Endothelial cell of umbilical vein (primary cell): Measurements from ENCODE around the gene NDC80. TPM values are rescaled to one million over a fixed set of nuclear protein-coding genes. Genes with fewer than 3 reads are reported as not detected.

Experiments used
- BruUV-seq: library from RNA; stranded (reverse); fragments of 400-500 nt; replicated peaks from 2 replicates; lab custom pipeline; 2021; lab: Mats Ljungman, UMichigan
- CTCF ChIA-PET: fragments of 300-600, 350-600 bp; sonication (Branson Sonifier 250); formaldehyde crosslinking; loops from one replicate; lab custom pipeline; 2021; ENCODE audit warnings: antibody characterized with exemption, inconsistent platforms; lab: Charles Lee
- POLR2A ChIA-PET: fragments of 300-600, 350-600 bp; sonication (Branson Sonifier 250); formaldehyde crosslinking; loops from one replicate; lab custom pipeline; 2021; ENCODE audit warnings: antibody characterized with exemption, inconsistent platforms; lab: Charles Lee
- DNase-seq: peaks from one replicate; pipeline ENCODE4 v3.0.0-alpha.2; 2011; ENCODE audit warnings: low read depth, low spot score
- FAIRE-seq: peaks from 2 replicates; lab custom pipeline; 2011; peaks lifted over from hg19 to GRCh38; lab: Jason Lieb, UNC
- H2AFZ ChIP-seq: 2 replicates; pipeline ENCODE4 v1.6.0; 2012; ENCODE audit warnings: low read depth, low read length, control low read depth, inconsistent platforms
- H3K27ac ChIP-seq: 2 replicates; pipeline ENCODE4 v1.5.1; 2011; ENCODE audit warnings: low read depth, mild to moderate bottlenecking, control low read depth, low read length, moderate library complexity; ENCODE audit not compliant: insufficient read depth
- H3K27me3 ChIP-seq, 2 experiments: 2 replicates each; pipeline versions ENCODE4 v1.6.0 to v1.6.1; 2011; ENCODE audit warnings: low read length in 2 of 2, mixed read lengths in 1 of 2; ENCODE audit not compliant: control insufficient read depth in 2 of 2, insufficient read depth in 2 of 2
- H3K36me3 ChIP-seq, 2 experiments: 2 replicates in 1 of 2; 3 replicates in 1 of 2; pipeline ENCODE4 v1.5.1; 2011; ENCODE audit warnings: low read length in 2 of 2, mild to moderate bottlenecking in 1 of 2, moderate library complexity in 1 of 2; ENCODE audit not compliant: control insufficient read depth in 2 of 2, insufficient read depth in 2 of 2; ENCODE audit errors: extremely low read depth in 1 of 2
- H3K4me1 ChIP-seq: 3 replicates; pipeline ENCODE4 v1.5.1; 2011; ENCODE audit warnings: mild to moderate bottlenecking, low read length; ENCODE audit not compliant: control insufficient read depth, insufficient read depth; ENCODE audit errors: extremely low read depth
- H3K4me2 ChIP-seq: 2 replicates; pipeline ENCODE4 v1.6.1; 2011; ENCODE audit warnings: low read length, control low read depth, mixed read lengths; ENCODE audit not compliant: insufficient read depth
- H3K4me3 ChIP-seq, 3 experiments: fragments of 200-600 bp in 1 of 3; sonication (generic), shearing (Covaris generic) in 1 of 3; replicated peaks in 1 of 3; 2 replicates each; pipeline ENCODE4 v1.5.1; 2011 to 2016; ENCODE audit warnings: control low read depth in 3 of 3, low read length in 3 of 3, mild to moderate bottlenecking in 2 of 3, inconsistent platforms in 1 of 3, low read depth in 1 of 3, moderate library complexity in 1 of 3; ENCODE audit not compliant: insufficient read depth in 1 of 3
- H3K79me2 ChIP-seq: 2 replicates; pipeline ENCODE4 v1.6.0; 2012; ENCODE audit warnings: low read length, inconsistent platforms; ENCODE audit not compliant: control insufficient read depth, insufficient read depth
- H3K9ac ChIP-seq: replicated peaks from 2 replicates; pipeline ENCODE3; 2011; ENCODE audit warnings: low read length, control low read depth; ENCODE audit not compliant: insufficient read depth; ENCODE audit errors: extremely low read depth
- H3K9me1 ChIP-seq: replicated peaks from 3 replicates; pipeline ENCODE4 v1.6.0; 2011; ENCODE audit warnings: mild to moderate bottlenecking, low read length; ENCODE audit not compliant: control insufficient read depth, insufficient read depth; ENCODE audit errors: extremely low read depth
- H3K9me3 ChIP-seq: replicated peaks from 2 replicates; pipeline ENCODE4 v1.5.1; 2012; ENCODE audit warnings: low read length, inconsistent platforms; ENCODE audit not compliant: control insufficient read depth, insufficient read depth
- H4K20me1 ChIP-seq: replicated peaks from 2 replicates; pipeline ENCODE3; 2011; ENCODE audit warnings: mild to moderate bottlenecking, low read length; ENCODE audit not compliant: control insufficient read depth, insufficient read depth; ENCODE audit errors: extremely low read depth
- EZH2 ChIP-seq: IDR thresholded peaks from 2 replicates; pipeline ENCODE4 v1.6.1; 2012; ENCODE audit warnings: borderline replicate concordance, low read depth, mild to moderate bottlenecking, moderate library complexity, low read length, inconsistent platforms; ENCODE audit not compliant: severe bottlenecking
- FOS ChIP-seq: IDR thresholded peaks from 2 replicates; pipeline ENCODE4 v1.6.1; 2011; ENCODE audit warnings: mild to moderate bottlenecking, low read length, moderate library complexity, borderline replicate concordance; ENCODE audit not compliant: insufficient read depth
- GATA2 ChIP-seq: IDR thresholded peaks from 2 replicates; pipeline ENCODE4 v1.7.0; 2011; ENCODE audit warnings: low read depth, mild to moderate bottlenecking, moderate library complexity, mixed read lengths, low read length; ENCODE audit not compliant: insufficient read length, insufficient read depth
- JUN ChIP-seq: IDR thresholded peaks from 2 replicates; pipeline ENCODE4 v1.6.1; 2011; ENCODE audit warnings: borderline replicate concordance, low read depth; ENCODE audit not compliant: insufficient read length, insufficient read depth
- MYC ChIP-seq: IDR thresholded peaks from one replicate; pipeline ENCODE4 v1.6.1; 2011; ENCODE audit warnings: mild to moderate bottlenecking, low read depth, low read length
- POLR2A ChIP-seq: IDR thresholded peaks from 2 replicates; pipeline ENCODE4 v1.6.1; 2012; ENCODE audit warnings: low read depth, mild to moderate bottlenecking, control low read depth, low read length
- POLR2AphosphoS5 ChIP-seq: IDR thresholded peaks from 2 replicates; pipeline ENCODE4 v1.6.1; 2012; ENCODE audit warnings: low read depth, mild to moderate bottlenecking, control low read depth, low read length, moderate library complexity; ENCODE audit not compliant: insufficient read depth
- dilution Hi-C: fragments of 300-500 bp; cut with MboI; formaldehyde crosslinking; loops from one replicate; pipeline ENCODE4 v1.15.0; 2019; ENCODE audit warnings: low sequenced_read_pairs; ENCODE audit not compliant: extremely low pct_ligation_motif_present
- intact Hi-C: fragments of 100-400 bp; cut with micrococcal nuclease; formaldehyde crosslinking; loops from one replicate; pipeline ENCODE4 v1.10.0; 2022
- polyA plus RNA-seq, 4 experiments: library from polyadenylated mRNA; depleted of rRNA in 3 of 4; stranded (reverse) in 3 of 4; unstranded in 1 of 4; fragments of >200 nt; gene quantifications; 2 replicates each; pipeline versions ENCODE4 v1.2.1 to v1.2.3, GENCODE V29; 2011 to 2012; ENCODE audit warnings: missing spikeins in 1 of 4
- total RNA-seq: library from RNA; stranded (reverse); gene quantifications from 2 replicates; pipeline ENCODE4 v1.2.3, GENCODE V29; 2021
- TF ChIP-seq, protein P1 (sequence below), 2 donors: IDR thresholded peaks; 1 replicate in 1 of 2; 2 replicates in 1 of 2; pipeline ENCODE4 v1.5.1; 2011; ENCODE audit warnings: low read length in 2 of 2, mild to moderate bottlenecking in 2 of 2, moderate library complexity in 2 of 2, control low read depth in 1 of 2, inconsistent platforms in 1 of 2, low read depth in 1 of 2; ENCODE audit not compliant: insufficient read depth in 1 of 2; ENCODE audit errors: extremely low read depth in 1 of 2
- TF ChIP-seq, protein P2 (sequence below): IDR thresholded peaks from 2 replicates; pipeline ENCODE4 v1.6.1; 2011; ENCODE audit not compliant: insufficient read depth, insufficient read length

The NDC80 gene
- total and polyA plus RNA-seq, 2 donors (not counting 3 experiments of a cell fraction or from before 2014, with no cell fraction given) = 6.2 to 43.2 TPM

DNA sequence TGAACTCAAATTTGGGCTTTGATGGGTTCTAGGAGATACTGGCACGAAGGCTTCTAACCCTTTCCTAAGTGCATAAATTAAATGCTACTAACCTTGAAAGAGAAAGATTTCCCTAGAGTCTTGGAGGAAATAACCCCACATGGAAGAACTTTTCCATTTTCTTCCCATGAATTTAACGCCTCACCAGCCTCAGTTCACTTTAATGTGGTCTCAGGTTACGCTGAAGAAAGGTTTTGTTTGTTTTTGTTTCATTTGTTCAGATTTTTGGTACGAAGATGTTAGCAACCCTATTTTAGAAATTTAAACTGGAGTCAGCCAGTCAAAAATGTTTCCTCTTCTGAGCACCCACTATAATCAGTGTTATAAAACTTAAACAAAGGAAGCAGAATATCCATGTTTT lies 30.8 kb upstream of the NDC80 start:
- H3K9me3 ChIP-seq = no peaks in the 10 kb centered on the region
- no peaks in the 10 kb centered on the region for H3K4me1 ChIP-seq
- no peaks in the 10 kb centered on the region for H4K20me1 ChIP-seq
- no peaks in the 10 kb centered on the region for H3K9me1 ChIP-seq
- POLR2A ChIA-PET = no interaction called here
- TF ChIP-seq, protein P1, sequence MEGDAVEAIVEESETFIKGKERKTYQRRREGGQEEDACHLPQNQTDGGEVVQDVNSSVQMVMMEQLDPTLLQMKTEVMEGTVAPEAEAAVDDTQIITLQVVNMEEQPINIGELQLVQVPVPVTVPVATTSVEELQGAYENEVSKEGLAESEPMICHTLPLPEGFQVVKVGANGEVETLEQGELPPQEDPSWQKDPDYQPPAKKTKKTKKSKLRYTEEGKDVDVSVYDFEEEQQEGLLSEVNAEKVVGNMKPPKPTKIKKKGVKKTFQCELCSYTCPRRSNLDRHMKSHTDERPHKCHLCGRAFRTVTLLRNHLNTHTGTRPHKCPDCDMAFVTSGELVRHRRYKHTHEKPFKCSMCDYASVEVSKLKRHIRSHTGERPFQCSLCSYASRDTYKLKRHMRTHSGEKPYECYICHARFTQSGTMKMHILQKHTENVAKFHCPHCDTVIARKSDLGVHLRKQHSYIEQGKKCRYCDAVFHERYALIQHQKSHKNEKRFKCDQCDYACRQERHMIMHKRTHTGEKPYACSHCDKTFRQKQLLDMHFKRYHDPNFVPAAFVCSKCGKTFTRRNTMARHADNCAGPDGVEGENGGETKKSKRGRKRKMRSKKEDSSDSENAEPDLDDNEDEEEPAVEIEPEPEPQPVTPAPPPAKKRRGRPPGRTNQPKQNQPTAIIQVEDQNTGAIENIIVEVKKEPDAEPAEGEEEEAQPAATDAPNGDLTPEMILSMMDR (IDR thresholded peaks at IDR 0.05; ENCODE audit: extremely low read depth in 1 of 2, insufficient read depth in 1 of 2, low read depth in 1 of 2, low read length in 2 of 2) = no peak
- TF ChIP-seq GATA2 (no peak), MYC (no peak), EZH2 (no peak), POLR2A (no peak), POLR2AphosphoS5 (no peak), JUN (no peak), FOS (no peak)
- TF ChIP-seq, protein P2, sequence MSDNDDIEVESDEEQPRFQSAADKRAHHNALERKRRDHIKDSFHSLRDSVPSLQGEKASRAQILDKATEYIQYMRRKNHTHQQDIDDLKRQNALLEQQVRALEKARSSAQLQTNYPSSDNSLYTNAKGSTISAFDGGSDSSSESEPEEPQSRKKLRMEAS = no peak
- H3K4me2 ChIP-seq = no peak overlapping the region
- no peak overlapping the region for H3K9ac ChIP-seq
- no TSS peak for BruUV-seq
- CTCF ChIA-PET = interaction anchor here (1.3 to 5.2 kb wide), 3 partner anchors 435 to 955 kb away, joined by 6 to 259 read pairs (median 20); no protein-coding TSS in a partner anchor
- no peak overlapping the region for H2AFZ ChIP-seq
- DNase-seq (no peak), FAIRE-seq (no peak)
- H3K4me3 ChIP-seq = no peak overlapping the region
- H3K36me3 ChIP-seq = peaks cover 0 to 6% of the 10 kb centered on the region in 2 experiments
- H3K27ac ChIP-seq = no peak overlapping the region
- dilution Hi-C loops (no loop called here), intact Hi-C loops (loop anchor here (5.0 kb wide), 1 partner anchor 318 kb away; no protein-coding TSS in a partner anchor)
- H3K27me3 ChIP-seq = no peaks in the 10 kb centered on the region
- no peaks in the 10 kb centered on the region for H3K79me2 ChIP-seq
